HG02759 (cell line): ENCODE measurements around the gene KISS1.

Experiments
- ATAC-seq: cut with Tn5 transposase; IDR thresholded peaks from one replicate; pipeline ENCODE4 v1.9.1; 2021; ENCODE audit warnings: mild to moderate bottlenecking, moderate library complexity; ENCODE audit not compliant: unreplicated experiment

KISS1 gene

DNA sequence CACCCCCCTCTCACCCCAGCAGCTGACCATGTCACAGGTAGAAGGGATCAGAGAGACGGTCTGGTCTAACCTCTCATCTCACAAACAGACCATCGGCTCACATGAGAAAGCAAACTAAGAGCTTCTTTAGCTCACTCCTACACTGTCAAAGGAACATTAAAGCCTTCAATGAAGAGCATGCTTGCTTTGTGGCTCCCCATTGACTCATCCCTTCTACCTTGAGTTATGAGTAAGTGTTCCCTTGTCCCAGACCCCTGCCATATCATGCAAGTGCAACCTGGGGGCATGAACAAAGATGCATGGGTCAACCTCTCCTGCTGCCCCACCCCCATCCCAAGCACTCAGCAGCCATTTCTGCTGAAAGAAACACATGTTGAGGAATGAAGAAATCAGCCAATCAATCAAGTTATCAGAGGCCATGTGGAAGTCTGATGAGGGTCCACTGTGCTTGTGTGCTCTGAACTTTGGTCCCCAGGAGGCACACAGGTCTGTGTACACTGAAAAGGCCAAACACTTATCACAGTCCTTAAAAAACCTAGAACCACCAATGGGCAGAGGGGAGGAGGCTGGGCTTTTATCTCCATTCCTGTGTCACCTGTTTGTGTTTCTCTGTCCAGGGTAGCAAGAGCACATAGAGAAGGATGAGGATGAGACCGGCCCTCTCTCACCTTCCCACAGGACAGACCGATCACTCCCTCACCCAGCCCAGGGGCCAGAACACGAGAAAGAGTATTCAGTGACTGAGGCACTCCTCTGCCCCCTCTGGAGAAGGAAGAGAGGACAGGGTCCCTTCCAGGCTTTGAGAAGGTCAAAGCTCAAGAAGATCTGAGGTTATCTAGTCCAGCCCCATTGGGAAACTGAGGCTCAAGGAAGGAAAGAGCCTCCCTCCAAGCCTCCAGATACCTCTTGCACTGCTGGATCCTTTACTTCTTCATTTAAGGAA lies 54.0 kb downstream of the KISS1 start:
- ATAC-seq = no peak

DNA sequence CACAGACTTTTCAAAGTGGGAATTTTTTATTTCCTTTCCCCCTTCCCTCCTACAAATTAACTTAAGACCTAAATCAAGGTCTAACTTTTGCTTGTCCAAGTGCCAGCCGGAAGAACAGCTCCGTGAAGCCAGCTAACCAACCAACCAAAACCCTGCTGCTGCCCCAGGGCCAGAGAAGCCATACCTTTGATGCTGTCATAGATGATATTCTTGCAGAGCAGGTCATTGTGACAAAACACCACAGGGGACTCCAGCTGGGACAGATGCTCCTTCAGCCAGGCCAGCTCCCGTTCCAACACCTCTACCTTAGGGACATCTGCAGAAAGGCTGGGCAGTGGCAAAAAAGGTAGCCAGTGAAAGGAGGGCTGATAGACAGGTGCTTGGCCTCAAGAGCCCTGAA lies 55.2 kb downstream of the KISS1 start:
- no peak for ATAC-seq
